Activated naive CD8-positive, alpha-beta T cell treated with anti-CD3 and anti-CD28 coated beads for 36 hours (primary cell): ENCODE results near the gene GUCA1A. TPM values are rescaled to one million over a fixed set of nuclear protein-coding genes. Genes with fewer than 3 reads are reported as not detected.
A peak's percentile ranks its signal among the peaks of the same experiment; 100 is the strongest.
"Not testable (repeated sequence)": the region's sequence is repeated elsewhere in the genome, so short reads cannot be mapped to it uniquely, and the experiment has no call there.

Experiments used
- DNase-seq: peaks from one replicate; pipeline ENCODE4 v3.0.0; 2021
- H3K27ac Mint-ChIP-seq: one replicate; pipeline ENCODE4 v1.8.0; 2022; ENCODE audit warnings: mild to moderate bottlenecking, moderate library complexity, mixed read lengths
- H3K27me3 Mint-ChIP-seq: one replicate; pipeline ENCODE4 v1.8.0; 2022; ENCODE audit warnings: mild to moderate bottlenecking, mixed read lengths
- H3K36me3 Mint-ChIP-seq: one replicate; pipeline ENCODE4 v1.8.0; 2021; ENCODE audit warnings: mild to moderate bottlenecking, mixed read lengths
- H3K4me1 Mint-ChIP-seq: one replicate; pipeline ENCODE4 v1.8.0; 2021; ENCODE audit warnings: mixed read lengths
- H3K4me3 Mint-ChIP-seq: one replicate; pipeline ENCODE4 v1.8.0; 2022; ENCODE audit warnings: mild to moderate bottlenecking, moderate library complexity, mixed read lengths
- H3K9me3 Mint-ChIP-seq: one replicate; pipeline ENCODE4 v1.8.0; 2022; ENCODE audit warnings: mixed read lengths
- total RNA-seq, 2 experiments: library from RNA; stranded (reverse); gene quantifications; one replicate each; pipeline ENCODE4 v1.2.3, GENCODE V29; 2021

GUCA1A gene
- total RNA-seq, 2 experiments from 2014 or later: 0.14 TPM; not detected in 1

GRCh38 chr6:42138630-42139619, 34.2 kb upstream of the GUCA1A start:
- Mint-ChIP-seq H3K27me3 (peaks cover 31% of the 10 kb centered on the region), H3K27ac (no peak overlapping the region), H3K9me3 (no peaks in the 10 kb centered on the region), H3K4me3 (no peak overlapping the region), H3K36me3 (no peaks in the 10 kb centered on the region), H3K4me1 (peaks cover 11% of the 10 kb centered on the region)
- no peak for DNase-seq

GRCh38 chr6:42140032-42140431, 33.1 kb upstream of the GUCA1A start:
- H3K4me1 Mint-ChIP-seq: peaks cover 11% of the 10 kb centered on the region
- no peaks in the 10 kb centered on the region for H3K9me3 Mint-ChIP-seq
- peaks cover 33% of the 10 kb centered on the region for H3K27me3 Mint-ChIP-seq
- no peak overlapping the region for H3K27ac Mint-ChIP-seq
- H3K4me3 Mint-ChIP-seq: no peak overlapping the region
- no peaks in the 10 kb centered on the region for H3K36me3 Mint-ChIP-seq
- DNase-seq: no peak

GRCh38 chr6:42140756-42141602, 32.2 kb upstream of the GUCA1A start:
- Mint-ChIP-seq H3K36me3 (no peaks in the 10 kb centered on the region), H3K4me3 (no peak overlapping the region), H3K4me1 (peaks cover 11% of the 10 kb centered on the region), H3K9me3 (no peaks in the 10 kb centered on the region), H3K27ac (no peak overlapping the region), H3K27me3 (peaks cover 39% of the 10 kb centered on the region)
- DNase-seq: no peak

GRCh38 chr6:42141603-42142117, 31.5 kb upstream of the GUCA1A start:
- H3K4me1 Mint-ChIP-seq: peaks cover 7% of the 10 kb centered on the region
- no peaks in the 10 kb centered on the region for H3K9me3 Mint-ChIP-seq
- no peak overlapping the region for H3K4me3 Mint-ChIP-seq
- H3K27ac Mint-ChIP-seq: no peak overlapping the region
- no peak for DNase-seq
- H3K27me3 Mint-ChIP-seq: peaks cover 39% of the 10 kb centered on the region
- H3K36me3 Mint-ChIP-seq: no peaks in the 10 kb centered on the region

- no peak within 1 kb of the TSS for H3K27ac Mint-ChIP-seq
- H3K36me3 Mint-ChIP-seq: no peaks in the 10 kb centered on the region
- H3K27me3 Mint-ChIP-seq: peaks cover 39% of the 10 kb centered on the region
- H3K4me1 Mint-ChIP-seq: peaks cover 1% of the 10 kb centered on the region
- no peak within 1 kb of the TSS for H3K4me3 Mint-ChIP-seq
- peak; percentile 17 for DNase-seq
- no peaks in the 10 kb centered on the region for H3K9me3 Mint-ChIP-seq
Observed at GRCh38 chr6:42142118-42142835, 30.9 kb upstream of the GUCA1A start, which contains the start of gene C6orf132. Gene C6orf132, minus strand, starts transcription at chr6:42142620. Its CDS starts 176 bp downstream, at chr6:42142444.

GRCh38 chr6:42147138-42147562, 26.0 kb upstream of the GUCA1A start:
- Mint-ChIP-seq H3K4me1 (no peaks in the 10 kb centered on the region), H3K4me3 (no peak overlapping the region)

GRCh38 chr6:42148058-42148457, 25.1 kb upstream of the GUCA1A start:
- no peaks in the 10 kb centered on the region for H3K36me3 Mint-ChIP-seq
- no peaks in the 10 kb centered on the region for H3K4me1 Mint-ChIP-seq
- H3K27me3 Mint-ChIP-seq: peaks cover 17% of the 10 kb centered on the region
- no peak for DNase-seq
- H3K9me3 Mint-ChIP-seq: no peaks in the 10 kb centered on the region
- H3K27ac Mint-ChIP-seq: no peak overlapping the region
- H3K4me3 Mint-ChIP-seq: no peak overlapping the region

More at GRCh38 chr6:42147138-42147562, 26.0 kb upstream of the GUCA1A start:
- Mint-ChIP-seq H3K36me3 (no peaks in the 10 kb centered on the region), H3K9me3 (no peaks in the 10 kb centered on the region), H3K27me3 (peaks cover 22% of the 10 kb centered on the region), H3K27ac (no peak overlapping the region)
- DNase-seq: no peak

GRCh38 chr6:42150254-42150653, 22.9 kb upstream of the GUCA1A start:
- DNase-seq: no peak
- no peaks in the 10 kb centered on the region for H3K9me3 Mint-ChIP-seq
- H3K27me3 Mint-ChIP-seq: peaks cover 4% of the 10 kb centered on the region
- no peaks in the 10 kb centered on the region for H3K4me1 Mint-ChIP-seq
- H3K4me3 Mint-ChIP-seq: no peak overlapping the region
- no peak overlapping the region for H3K27ac Mint-ChIP-seq
- no peaks in the 10 kb centered on the region for H3K36me3 Mint-ChIP-seq

GRCh38 chr6:42152024-42152423, 21.1 kb upstream of the GUCA1A start:
- H3K27me3 Mint-ChIP-seq: no peaks in the 10 kb centered on the region
- H3K4me1 Mint-ChIP-seq: no peaks in the 10 kb centered on the region
- H3K4me3 Mint-ChIP-seq: no peak overlapping the region

GRCh38 chr6:42152528-42153213, 20.5 kb upstream of the GUCA1A start:
- not testable (repeated sequence) for H3K9me3 Mint-ChIP-seq, H3K36me3 Mint-ChIP-seq, DNase-seq, H3K4me3 Mint-ChIP-seq, H3K4me1 Mint-ChIP-seq, H3K27me3 Mint-ChIP-seq, H3K27ac Mint-ChIP-seq

More at GRCh38 chr6:42152024-42152423, 21.1 kb upstream of the GUCA1A start:
- DNase-seq: no peak
- Mint-ChIP-seq H3K27ac (no peak overlapping the region), H3K9me3 (no peaks in the 10 kb centered on the region), H3K36me3 (no peaks in the 10 kb centered on the region)

GRCh38 chr6:42153921-42154320, 19.2 kb upstream of the GUCA1A start:
- no peaks in the 10 kb centered on the region for H3K9me3 Mint-ChIP-seq
- no peaks in the 10 kb centered on the region for H3K36me3 Mint-ChIP-seq
- H3K4me1 Mint-ChIP-seq: no peaks in the 10 kb centered on the region
- no peaks in the 10 kb centered on the region for H3K27me3 Mint-ChIP-seq
- H3K27ac Mint-ChIP-seq: no peak overlapping the region
- no peak for DNase-seq
- H3K4me3 Mint-ChIP-seq: no peak overlapping the region

- Mint-ChIP-seq H3K27ac (no peak overlapping the region), H3K9me3 (no peaks in the 10 kb centered on the region), H3K4me1 (no peaks in the 10 kb centered on the region), H3K4me3 (no peak overlapping the region), H3K27me3 (no peaks in the 10 kb centered on the region), H3K36me3 (no peaks in the 10 kb centered on the region)
- no peak for DNase-seq
Observed at GRCh38 chr6:42154461-42155209, 18.5 kb upstream of the GUCA1A start.

GRCh38 chr6:42155293-42155692, 17.9 kb upstream of the GUCA1A start:
- H3K36me3 Mint-ChIP-seq: no peaks in the 10 kb centered on the region
- H3K9me3 Mint-ChIP-seq: no peaks in the 10 kb centered on the region
- DNase-seq: no peak
- no peaks in the 10 kb centered on the region for H3K27me3 Mint-ChIP-seq
- no peak overlapping the region for H3K27ac Mint-ChIP-seq
- H3K4me3 Mint-ChIP-seq: no peak overlapping the region
- no peaks in the 10 kb centered on the region for H3K4me1 Mint-ChIP-seq
